ENCODE data around the gene PSTPIP1. TPM values are rescaled to one million over a fixed set of nuclear protein-coding genes. Genes with fewer than 3 reads are reported as not detected.

PSTPIP1 gene
- total RNA-seq, 1 donor from 2014 or later = 13.3 TPM

- H3K36me3 ChIP-seq = peaks cover 0 to 12% of the 10 kb centered on the region in 2 donors
- TF ChIP-seq POLR2AphosphoS5 (IDR thresholded peaks at IDR 0.05; ENCODE audit: insufficient read depth in 1 of 2, low read depth in 1 of 2) = no peak
- no peak for TF ChIP-seq POLR2A (IDR thresholded peaks at IDR 0.05)
- TF ChIP-seq CTCF (IDR thresholded peaks at IDR 0.05) = no peak
- intact Hi-C loops (cut with DNase I) = no loop called here
- H3K4me3 ChIP-seq = no peak overlapping the region
- H3K9me3 ChIP-seq = no peaks in the 10 kb centered on the region
- no peak overlapping the region for H3K27ac ChIP-seq
- H3K27me3 ChIP-seq = no peaks in the 10 kb centered on the region
- no peaks in the 10 kb centered on the region for H3K4me1 ChIP-seq
- no peak for DNase-seq (ENCODE audit: extremely low spot score in 2 of 2)
These were observed 51.9 kb downstream of the PSTPIP1 start for GRCh38 chr15:77046704-77047412.

GRCh38 chr15:77048135-77048876 is 53.4 kb downstream of the PSTPIP1 start:
- H3K9me3 ChIP-seq = no peaks in the 10 kb centered on the region
- no peak for TF ChIP-seq POLR2AphosphoS5 (IDR thresholded peaks at IDR 0.05; ENCODE audit: insufficient read depth in 1 of 2, low read depth in 1 of 2)
- no peak for TF ChIP-seq POLR2A (IDR thresholded peaks at IDR 0.05)
- no peak for TF ChIP-seq CTCF (IDR thresholded peaks at IDR 0.05)
- no peak for DNase-seq (ENCODE audit: extremely low spot score in 2 of 2)
- H3K36me3 ChIP-seq = peaks cover 0 to 16% of the 10 kb centered on the region in 2 donors
- no peaks in the 10 kb centered on the region for H3K27me3 ChIP-seq
- intact Hi-C loops (cut with DNase I) = no loop called here
- no peak overlapping the region for H3K4me3 ChIP-seq
- H3K4me1 ChIP-seq = no peaks in the 10 kb centered on the region
- no peak overlapping the region for H3K27ac ChIP-seq

- H3K36me3 ChIP-seq = peaks cover 0 to 9% of the 10 kb centered on the region in 2 donors
- no peaks in the 10 kb centered on the region for H3K9me3 ChIP-seq
- no peak for DNase-seq (ENCODE audit: extremely low spot score in 2 of 2)
- no peak overlapping the region for H3K4me3 ChIP-seq
- TF ChIP-seq POLR2AphosphoS5 (IDR thresholded peaks at IDR 0.05; ENCODE audit: insufficient read depth in 1 of 2, low read depth in 1 of 2) (no peak), POLR2A (IDR thresholded peaks at IDR 0.05) (no peak), CTCF (IDR thresholded peaks at IDR 0.05) (no peak)
- no peak overlapping the region for H3K27ac ChIP-seq
- intact Hi-C loops (cut with DNase I) = no loop called here
- peaks cover 2% of the 10 kb centered on the region for H3K4me1 ChIP-seq
- no peaks in the 10 kb centered on the region for H3K27me3 ChIP-seq
These were observed 57.6 kb downstream of the PSTPIP1 start for GRCh38 chr15:77052556-77052955.

- H3K9me3 ChIP-seq = no peaks in the 10 kb centered on the region
- peaks cover 0 to 9% of the 10 kb centered on the region in 2 donors for H3K36me3 ChIP-seq
- no peaks in the 10 kb centered on the region for H3K27me3 ChIP-seq
- DNase-seq (ENCODE audit: extremely low spot score in 2 of 2) = no peak
- H3K27ac ChIP-seq = no peak overlapping the region
- H3K4me3 ChIP-seq = no peak overlapping the region
- peaks cover 9% of the 10 kb centered on the region for H3K4me1 ChIP-seq
- intact Hi-C loops (cut with DNase I) = no loop called here
- TF ChIP-seq POLR2AphosphoS5 (IDR thresholded peaks at IDR 0.05; ENCODE audit: insufficient read depth in 1 of 2, low read depth in 1 of 2) = no peak
- no peak for TF ChIP-seq POLR2A (IDR thresholded peaks at IDR 0.05)
- no peak for TF ChIP-seq CTCF (IDR thresholded peaks at IDR 0.05)
These were observed 58.8 kb downstream of the PSTPIP1 start for GRCh38 chr15:77053709-77054108.

- Histone ChIP-seq H3K27ac (no peak overlapping the region), H3K4me3 (no peak overlapping the region), H3K36me3 (peaks cover 0 to 2% of the 10 kb centered on the region in 2 donors), H3K27me3 (no peaks in the 10 kb centered on the region), H3K9me3 (no peaks in the 10 kb centered on the region), H3K4me1 (peaks cover 39% of the 10 kb centered on the region)
- no peak for DNase-seq (ENCODE audit: extremely low spot score in 2 of 2)
- no peak for TF ChIP-seq CTCF (IDR thresholded peaks at IDR 0.05)
- no peak for TF ChIP-seq POLR2AphosphoS5 (IDR thresholded peaks at IDR 0.05; ENCODE audit: insufficient read depth in 1 of 2, low read depth in 1 of 2)
- TF ChIP-seq POLR2A (IDR thresholded peaks at IDR 0.05) = no peak
- intact Hi-C loops (cut with DNase I) = no loop called here
These were observed 62.1 kb downstream of the PSTPIP1 start for GRCh38 chr15:77057072-77057471.

All from vagina (tissue), 2 donors.